HCT116 (cell line): Measurements from ENCODE around the gene ELOA.

Source experiments
- EGR1 ChIP-seq: IDR thresholded peaks from 2 replicates; pipeline ENCODE4 v1.6.1; 2012; ENCODE audit warnings: low read depth
- FOSL1 ChIP-seq: IDR thresholded peaks from 2 replicates; pipeline ENCODE4 v1.6.1; 2012; ENCODE audit warnings: low read depth
- JUND ChIP-seq: IDR thresholded peaks from 2 replicates; pipeline ENCODE4 v1.6.1; 2012
- POLR2A ChIP-seq: IDR thresholded peaks from 2 replicates; pipeline ENCODE4 v1.7.0; 2011; ENCODE audit warnings: borderline replicate concordance; ENCODE audit not compliant: insufficient read depth, insufficient read length; ENCODE audit errors: extremely low read depth
- ZNF274 ChIP-seq: fragments of 200-500 bp; sonication (Bioruptor generic); IDR thresholded peaks from 2 replicates; pipeline ENCODE4 v1.6.1; 2014; ENCODE audit warnings: mild to moderate bottlenecking, low read depth, low read length, inconsistent platforms
- TF ChIP-seq, protein P1 (sequence below), 3 experiments: fragments of 200-600 bp in 1 of 3; sonication (generic) in 1 of 3; IDR thresholded peaks in 2 of 3; conservative IDR thresholded peaks in 1 of 3; 2 replicates each; pipeline ENCODE4 v1.5.1; 2012 to 2017; ENCODE audit warnings: low read depth in 2 of 3, low read length in 2 of 3, antibody characterized with exemption in 1 of 3, borderline replicate concordance in 1 of 3, control low read depth in 1 of 3, mild to moderate bottlenecking in 1 of 3, mixed read lengths in 1 of 3, mixed run types in 1 of 3, moderate library complexity in 1 of 3; ENCODE audit not compliant: insufficient read depth in 1 of 3
- TF ChIP-seq, protein P2 (sequence below): IDR thresholded peaks from 2 replicates; pipeline ENCODE4 v1.6.1; 2011; ENCODE audit warnings: mild to moderate bottlenecking, low read length, moderate library complexity; ENCODE audit not compliant: insufficient replicate concordance; ENCODE audit errors: extremely low read depth

DNA sequence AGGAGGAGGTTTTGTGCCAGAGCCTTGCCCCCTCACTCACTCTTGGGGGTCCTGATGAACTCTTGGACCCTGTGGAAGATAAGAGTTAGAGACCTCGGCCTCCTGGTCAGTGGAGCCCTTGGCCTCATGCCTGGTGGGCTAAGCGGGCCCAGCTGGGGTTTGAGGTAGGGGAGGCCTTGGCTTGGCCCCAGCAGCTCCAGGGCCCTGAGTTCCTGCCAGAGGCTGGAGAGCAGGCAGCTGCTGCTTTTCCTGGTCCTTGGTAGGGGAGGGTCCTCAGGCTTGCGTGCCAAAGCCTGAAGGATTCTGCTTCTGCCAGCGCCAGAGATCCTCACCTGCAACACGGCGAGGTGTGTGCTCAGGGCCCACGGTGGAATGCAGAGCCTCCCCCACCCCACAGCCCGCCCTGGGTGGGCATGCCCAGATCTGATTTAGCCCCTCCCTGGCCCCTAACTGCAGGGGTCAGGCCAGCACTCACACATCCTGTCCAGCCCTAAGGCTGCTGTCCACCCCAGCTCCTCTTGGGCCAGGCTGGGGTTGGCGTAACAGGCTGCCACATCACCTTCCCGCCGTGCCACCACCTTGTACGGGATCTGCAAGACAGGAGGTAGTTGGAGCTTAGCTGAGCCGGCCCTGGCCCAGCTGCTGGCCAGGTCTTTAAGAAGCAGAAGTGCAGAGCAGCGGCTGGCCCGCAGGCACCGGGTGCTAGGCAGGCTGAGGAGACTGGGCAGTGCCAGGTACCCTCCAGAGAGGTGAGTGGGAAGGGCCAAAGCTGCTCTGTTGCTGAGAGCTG, 52.6 kb downstream of the ELOA start:
- TF ChIP-seq JUND = no peak
- TF ChIP-seq FOSL1 = no peak
- no peak for TF ChIP-seq POLR2A
- TF ChIP-seq EGR1 = no peak
- TF ChIP-seq, protein P1, sequence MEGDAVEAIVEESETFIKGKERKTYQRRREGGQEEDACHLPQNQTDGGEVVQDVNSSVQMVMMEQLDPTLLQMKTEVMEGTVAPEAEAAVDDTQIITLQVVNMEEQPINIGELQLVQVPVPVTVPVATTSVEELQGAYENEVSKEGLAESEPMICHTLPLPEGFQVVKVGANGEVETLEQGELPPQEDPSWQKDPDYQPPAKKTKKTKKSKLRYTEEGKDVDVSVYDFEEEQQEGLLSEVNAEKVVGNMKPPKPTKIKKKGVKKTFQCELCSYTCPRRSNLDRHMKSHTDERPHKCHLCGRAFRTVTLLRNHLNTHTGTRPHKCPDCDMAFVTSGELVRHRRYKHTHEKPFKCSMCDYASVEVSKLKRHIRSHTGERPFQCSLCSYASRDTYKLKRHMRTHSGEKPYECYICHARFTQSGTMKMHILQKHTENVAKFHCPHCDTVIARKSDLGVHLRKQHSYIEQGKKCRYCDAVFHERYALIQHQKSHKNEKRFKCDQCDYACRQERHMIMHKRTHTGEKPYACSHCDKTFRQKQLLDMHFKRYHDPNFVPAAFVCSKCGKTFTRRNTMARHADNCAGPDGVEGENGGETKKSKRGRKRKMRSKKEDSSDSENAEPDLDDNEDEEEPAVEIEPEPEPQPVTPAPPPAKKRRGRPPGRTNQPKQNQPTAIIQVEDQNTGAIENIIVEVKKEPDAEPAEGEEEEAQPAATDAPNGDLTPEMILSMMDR (IDR thresholded peaks at IDR 0.05 in 2 of 3, conservative IDR thresholded peaks at IDR 0.05 in 1 of 3; ENCODE audit: borderline replicate concordance in 1 of 3, insufficient read depth in 1 of 3, low read depth in 2 of 3, low read length in 2 of 3) = no peak
- TF ChIP-seq ZNF274 = no peak
- TF ChIP-seq, protein P2, sequence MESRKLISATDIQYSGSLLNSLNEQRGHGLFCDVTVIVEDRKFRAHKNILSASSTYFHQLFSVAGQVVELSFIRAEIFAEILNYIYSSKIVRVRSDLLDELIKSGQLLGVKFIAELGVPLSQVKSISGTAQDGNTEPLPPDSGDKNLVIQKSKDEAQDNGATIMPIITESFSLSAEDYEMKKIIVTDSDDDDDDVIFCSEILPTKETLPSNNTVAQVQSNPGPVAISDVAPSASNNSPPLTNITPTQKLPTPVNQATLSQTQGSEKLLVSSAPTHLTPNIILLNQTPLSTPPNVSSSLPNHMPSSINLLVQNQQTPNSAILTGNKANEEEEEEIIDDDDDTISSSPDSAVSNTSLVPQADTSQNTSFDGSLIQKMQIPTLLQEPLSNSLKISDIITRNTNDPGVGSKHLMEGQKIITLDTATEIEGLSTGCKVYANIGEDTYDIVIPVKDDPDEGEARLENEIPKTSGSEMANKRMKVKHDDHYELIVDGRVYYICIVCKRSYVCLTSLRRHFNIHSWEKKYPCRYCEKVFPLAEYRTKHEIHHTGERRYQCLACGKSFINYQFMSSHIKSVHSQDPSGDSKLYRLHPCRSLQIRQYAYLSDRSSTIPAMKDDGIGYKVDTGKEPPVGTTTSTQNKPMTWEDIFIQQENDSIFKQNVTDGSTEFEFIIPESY = no peak
